HepG2 (cell line): ENCODE measurements around the gene ITCH. TPM values are rescaled to one million over a fixed set of nuclear protein-coding genes. Genes with fewer than 3 reads are reported as not detected.
A peak's percentile ranks its signal among the peaks of the same experiment; 100 is the strongest.

Experiments used
- ADNP ChIP-seq: sonication (generic); formaldehyde crosslinking; IDR thresholded peaks from 2 replicates; pipeline ENCODE4 v1.4.0; 2020; ENCODE audit warnings: missing genetic modification reagents
- IKZF4 ChIP-seq: sonication (generic); formaldehyde crosslinking; IDR thresholded peaks from 2 replicates; pipeline ENCODE4 v1.5.1; 2020; ENCODE audit warnings: borderline replicate concordance, mild to moderate bottlenecking, low read depth, missing genetic modification reagents; ENCODE audit errors: not compliant biosample characterization
- KAT8 ChIP-seq: IDR thresholded peaks from 2 replicates; pipeline ENCODE4 v1.6.1; 2016; ENCODE audit warnings: missing genetic modification reagents, missing compliant biosample characterization
- KLF15 ChIP-seq: sonication (generic); formaldehyde crosslinking; IDR thresholded peaks from 2 replicates; pipeline ENCODE4 v1.8.1; 2023; ENCODE audit warnings: borderline replicate concordance, mild to moderate bottlenecking, inconsistent platforms, missing genetic modification reagents, mixed read lengths
- MEIS2 ChIP-seq: sonication (generic); formaldehyde crosslinking; IDR thresholded peaks from 2 replicates; pipeline ENCODE4 v1.9.0; 2021; ENCODE audit warnings: mild to moderate bottlenecking, missing genetic modification reagents
- MYC ChIP-seq: sonication (generic); formaldehyde crosslinking; IDR thresholded peaks from 2 replicates; pipeline ENCODE4 v1.9.0; 2021; ENCODE audit warnings: missing genetic modification reagents, borderline replicate concordance
- POGZ ChIP-seq: sonication (generic); formaldehyde crosslinking; IDR thresholded peaks from 2 replicates; pipeline ENCODE4 v1.4.0; 2020; ENCODE audit warnings: mild to moderate bottlenecking, missing genetic modification reagents
- SMAD1 ChIP-seq: sonication (generic); formaldehyde crosslinking; IDR thresholded peaks from 2 replicates; pipeline ENCODE4 v1.4.0; 2020; ENCODE audit warnings: missing genetic modification reagents, low read depth, mild to moderate bottlenecking, borderline replicate concordance
- SMARCC2 ChIP-seq: fragments of 450-650 bp; IDR thresholded peaks from 2 replicates; pipeline ENCODE4 v1.6.1; 2017; ENCODE audit warnings: antibody characterized with exemption, mild to moderate bottlenecking
- ZFP62 ChIP-seq: sonication (generic); formaldehyde crosslinking; IDR thresholded peaks from 2 replicates; pipeline ENCODE4 v1.4.0; 2020; ENCODE audit warnings: missing genetic modification reagents
- ZNF747 ChIP-seq: sonication (generic); formaldehyde crosslinking; IDR thresholded peaks from 2 replicates; pipeline ENCODE4 v1.8.1; 2023; ENCODE audit warnings: missing genetic modification reagents, mild to moderate bottlenecking, borderline replicate concordance
- polyA plus RNA-seq, 8 experiments: library from polyadenylated mRNA; depleted of rRNA in 3 of 8; stranded (reverse) in 7 of 8; unstranded in 1 of 8; fragments of >200 nt; fragmentation: Illumina TruSeq in 4 of 8; extraction: Trizol in 4 of 8; gene quantifications; 2 replicates each; pipeline versions ENCODE4 v1.2.1 to v1.2.3, GENCODE V29; 2011 to 2016; ENCODE audit warnings: low read depth in 4 of 8, missing spikeins in 1 of 8, mixed read lengths in 1 of 8; ENCODE audit not compliant: insufficient read depth in 1 of 8
- total RNA-seq, 5 experiments: library from RNA; depleted of rRNA; stranded (reverse); fragments of >200 nt; fragmentation: Illumina TruSeq; extraction: Trizol; gene quantifications; 2 replicates each; pipeline ENCODE4 v1.2.3, GENCODE V29; 2016; ENCODE audit warnings: low read depth in 1 of 5
- TF ChIP-seq, protein P1 (sequence below), 2 experiments: sonication (generic) in 1 of 2; formaldehyde crosslinking in 1 of 2; IDR thresholded peaks; 2 replicates each; pipeline versions ENCODE4 v1.6.1 to v1.9.0; 2014 to 2022; ENCODE audit warnings: antibody characterized with exemption in 1 of 2, borderline replicate concordance in 1 of 2, inconsistent platforms in 1 of 2, low read depth in 1 of 2, missing genetic modification reagents in 1 of 2
- TF ChIP-seq, protein P2 (sequence below): sonication (generic); formaldehyde crosslinking; IDR thresholded peaks from 2 replicates; pipeline ENCODE4 v1.8.0; 2022; ENCODE audit warnings: mild to moderate bottlenecking, missing genetic modification reagents; ENCODE audit not compliant: insufficient replicate concordance
- TF ChIP-seq, protein P3 (sequence below): IDR thresholded peaks from 2 replicates; pipeline ENCODE4 v1.6.1; 2012; ENCODE audit warnings: low read depth, low read length, improper control_type of control experiment
- TF ChIP-seq, protein P4 (sequence below): IDR thresholded peaks from 2 replicates; pipeline ENCODE4 v1.6.1; 2012; ENCODE audit warnings: low read length, improper control_type of control experiment

The ITCH gene
- total and polyA plus RNA-seq, 2 of the 13 experiments (the other 11 are each of a cell fraction or from before 2014, with no cell fraction given): 20.5 to 112 TPM

DNA sequence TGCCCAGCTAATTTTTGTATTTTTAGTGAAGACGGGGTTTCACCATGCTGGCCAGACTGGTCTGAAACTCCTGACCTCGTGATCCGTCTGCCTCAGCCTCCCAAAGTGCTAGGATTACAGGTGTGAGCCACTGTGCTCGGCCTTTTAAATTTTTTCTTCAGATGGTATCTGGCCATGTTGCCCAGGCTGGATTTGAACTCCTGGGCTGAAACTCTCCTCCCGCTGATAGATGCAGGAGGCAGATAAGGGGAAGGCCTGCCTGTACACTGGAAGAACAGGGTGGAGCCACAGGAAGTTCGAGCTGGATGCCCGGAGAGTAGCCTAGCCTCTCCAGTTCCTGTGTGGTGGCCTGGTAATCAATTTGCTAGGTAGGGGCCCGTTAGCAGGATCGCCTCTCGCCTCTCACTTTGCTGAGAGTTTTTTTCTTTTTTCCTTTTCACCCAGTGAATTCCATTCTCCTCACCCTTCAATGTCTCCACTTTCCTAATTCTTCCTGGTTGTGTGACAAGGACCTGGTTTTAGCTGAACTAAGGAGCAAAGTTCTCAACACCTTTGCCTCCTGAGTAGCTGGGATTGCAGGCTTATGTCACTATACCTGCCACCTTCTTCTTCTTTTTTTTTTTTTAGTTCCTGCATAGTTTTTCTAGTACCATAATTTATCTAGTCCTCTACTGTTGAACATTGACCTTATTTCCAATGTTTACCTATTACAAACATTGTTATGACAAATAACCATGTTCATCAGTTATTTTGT lies 19.4 kb upstream of the ITCH start (continued):
- TF ChIP-seq, protein P1, sequence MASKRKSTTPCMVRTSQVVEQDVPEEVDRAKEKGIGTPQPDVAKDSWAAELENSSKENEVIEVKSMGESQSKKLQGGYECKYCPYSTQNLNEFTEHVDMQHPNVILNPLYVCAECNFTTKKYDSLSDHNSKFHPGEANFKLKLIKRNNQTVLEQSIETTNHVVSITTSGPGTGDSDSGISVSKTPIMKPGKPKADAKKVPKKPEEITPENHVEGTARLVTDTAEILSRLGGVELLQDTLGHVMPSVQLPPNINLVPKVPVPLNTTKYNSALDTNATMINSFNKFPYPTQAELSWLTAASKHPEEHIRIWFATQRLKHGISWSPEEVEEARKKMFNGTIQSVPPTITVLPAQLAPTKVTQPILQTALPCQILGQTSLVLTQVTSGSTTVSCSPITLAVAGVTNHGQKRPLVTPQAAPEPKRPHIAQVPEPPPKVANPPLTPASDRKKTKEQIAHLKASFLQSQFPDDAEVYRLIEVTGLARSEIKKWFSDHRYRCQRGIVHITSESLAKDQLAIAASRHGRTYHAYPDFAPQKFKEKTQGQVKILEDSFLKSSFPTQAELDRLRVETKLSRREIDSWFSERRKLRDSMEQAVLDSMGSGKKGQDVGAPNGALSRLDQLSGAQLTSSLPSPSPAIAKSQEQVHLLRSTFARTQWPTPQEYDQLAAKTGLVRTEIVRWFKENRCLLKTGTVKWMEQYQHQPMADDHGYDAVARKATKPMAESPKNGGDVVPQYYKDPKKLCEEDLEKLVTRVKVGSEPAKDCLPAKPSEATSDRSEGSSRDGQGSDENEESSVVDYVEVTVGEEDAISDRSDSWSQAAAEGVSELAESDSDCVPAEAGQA (IDR thresholded peaks at IDR 0.05; ENCODE audit: low read depth): 0 out of 2 replicates have a peak, but pooled peaks have one; percentile 16
- TF ChIP-seq, protein P1 (CRISPR knock-in tag; IDR thresholded peaks at IDR 0.05; ENCODE audit: borderline replicate concordance): no peak
- peak; percentile 34; the same call in 1 of the 2 replicates for TF ChIP-seq MEIS2 (CRISPR knock-in tag)
- no peak for TF ChIP-seq ZFP62 (CRISPR knock-in tag)
- TF ChIP-seq IKZF4 (CRISPR knock-in tag): no peak
- TF ChIP-seq SMARCC2: no peak
- no peak for TF ChIP-seq KAT8 (CRISPR knock-in tag)
- 0 out of 2 replicates have a peak, but pooled peaks have one; percentile 64 for TF ChIP-seq ADNP (CRISPR knock-in tag)
- TF ChIP-seq, protein P2, sequence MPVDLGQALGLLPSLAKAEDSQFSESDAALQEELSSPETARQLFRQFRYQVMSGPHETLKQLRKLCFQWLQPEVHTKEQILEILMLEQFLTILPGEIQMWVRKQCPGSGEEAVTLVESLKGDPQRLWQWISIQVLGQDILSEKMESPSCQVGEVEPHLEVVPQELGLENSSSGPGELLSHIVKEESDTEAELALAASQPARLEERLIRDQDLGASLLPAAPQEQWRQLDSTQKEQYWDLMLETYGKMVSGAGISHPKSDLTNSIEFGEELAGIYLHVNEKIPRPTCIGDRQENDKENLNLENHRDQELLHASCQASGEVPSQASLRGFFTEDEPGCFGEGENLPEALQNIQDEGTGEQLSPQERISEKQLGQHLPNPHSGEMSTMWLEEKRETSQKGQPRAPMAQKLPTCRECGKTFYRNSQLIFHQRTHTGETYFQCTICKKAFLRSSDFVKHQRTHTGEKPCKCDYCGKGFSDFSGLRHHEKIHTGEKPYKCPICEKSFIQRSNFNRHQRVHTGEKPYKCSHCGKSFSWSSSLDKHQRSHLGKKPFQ (CRISPR knock-in tag): no peak
- TF ChIP-seq, protein P3, sequence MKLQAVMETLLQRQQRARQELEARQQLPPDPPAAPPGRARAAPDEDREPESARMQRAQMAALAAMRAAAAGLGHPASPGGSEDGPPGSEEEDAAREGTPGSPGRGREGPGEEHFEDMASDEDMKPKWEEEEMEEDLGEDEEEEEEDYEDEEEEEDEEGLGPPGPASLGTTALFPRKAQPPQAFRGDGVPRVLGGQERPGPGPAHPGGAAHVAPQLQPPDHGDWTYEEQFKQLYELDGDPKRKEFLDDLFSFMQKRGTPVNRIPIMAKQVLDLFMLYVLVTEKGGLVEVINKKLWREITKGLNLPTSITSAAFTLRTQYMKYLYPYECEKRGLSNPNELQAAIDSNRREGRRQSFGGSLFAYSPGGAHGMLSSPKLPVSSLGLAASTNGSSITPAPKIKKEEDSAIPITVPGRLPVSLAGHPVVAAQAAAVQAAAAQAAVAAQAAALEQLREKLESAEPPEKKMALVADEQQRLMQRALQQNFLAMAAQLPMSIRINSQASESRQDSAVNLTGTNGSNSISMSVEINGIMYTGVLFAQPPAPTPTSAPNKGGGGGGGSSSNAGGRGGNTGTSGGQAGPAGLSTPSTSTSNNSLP: peak; percentile 10; the same call in 1 of the 2 replicates
- TF ChIP-seq POGZ (CRISPR knock-in tag): peak; percentile 52; the same call in 1 of the 2 replicates
- no peak for TF ChIP-seq MYC (CRISPR knock-in tag)
- TF ChIP-seq ZNF747 (CRISPR knock-in tag): no peak
- no peak for TF ChIP-seq SMAD1 (CRISPR knock-in tag)
- no peak for TF ChIP-seq KLF15 (CRISPR knock-in tag)
- TF ChIP-seq, protein P4, sequence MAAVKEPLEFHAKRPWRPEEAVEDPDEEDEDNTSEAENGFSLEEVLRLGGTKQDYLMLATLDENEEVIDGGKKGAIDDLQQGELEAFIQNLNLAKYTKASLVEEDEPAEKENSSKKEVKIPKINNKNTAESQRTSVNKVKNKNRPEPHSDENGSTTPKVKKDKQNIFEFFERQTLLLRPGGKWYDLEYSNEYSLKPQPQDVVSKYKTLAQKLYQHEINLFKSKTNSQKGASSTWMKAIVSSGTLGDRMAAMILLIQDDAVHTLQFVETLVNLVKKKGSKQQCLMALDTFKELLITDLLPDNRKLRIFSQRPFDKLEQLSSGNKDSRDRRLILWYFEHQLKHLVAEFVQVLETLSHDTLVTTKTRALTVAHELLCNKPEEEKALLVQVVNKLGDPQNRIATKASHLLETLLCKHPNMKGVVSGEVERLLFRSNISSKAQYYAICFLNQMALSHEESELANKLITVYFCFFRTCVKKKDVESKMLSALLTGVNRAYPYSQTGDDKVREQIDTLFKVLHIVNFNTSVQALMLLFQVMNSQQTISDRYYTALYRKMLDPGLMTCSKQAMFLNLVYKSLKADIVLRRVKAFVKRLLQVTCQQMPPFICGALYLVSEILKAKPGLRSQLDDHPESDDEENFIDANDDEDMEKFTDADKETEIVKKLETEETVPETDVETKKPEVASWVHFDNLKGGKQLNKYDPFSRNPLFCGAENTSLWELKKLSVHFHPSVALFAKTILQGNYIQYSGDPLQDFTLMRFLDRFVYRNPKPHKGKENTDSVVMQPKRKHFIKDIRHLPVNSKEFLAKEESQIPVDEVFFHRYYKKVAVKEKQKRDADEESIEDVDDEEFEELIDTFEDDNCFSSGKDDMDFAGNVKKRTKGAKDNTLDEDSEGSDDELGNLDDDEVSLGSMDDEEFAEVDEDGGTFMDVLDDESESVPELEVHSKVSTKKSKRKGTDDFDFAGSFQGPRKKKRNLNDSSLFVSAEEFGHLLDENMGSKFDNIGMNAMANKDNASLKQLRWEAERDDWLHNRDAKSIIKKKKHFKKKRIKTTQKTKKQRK: no peak
